Left renal pelvis (tissue), 4 donors: ENCODE data around the gene ZBED6. TPM values are rescaled to one million over a fixed set of nuclear protein-coding genes. Genes with fewer than 3 reads are reported as not detected.
A peak's percentile ranks its signal among the peaks of the same experiment; 100 is the strongest.
"Not testable (repeated sequence)": the region's sequence is repeated elsewhere in the genome, so short reads cannot be mapped to it uniquely, and the experiment has no call there.

Experiments used
- DNase-seq, 4 donors: peaks; one replicate each; pipeline ENCODE4 v3.0.0-alpha.2; 2013; ENCODE audit warnings: low read depth in 4 of 4, low spot score in 3 of 4
- polyA plus RNA-seq, 4 donors: library from polyadenylated mRNA; unstranded; fragments of 120-200 nt; gene quantifications; one replicate each; pipeline ENCODE4 v1.2.1, GENCODE V29; 2013; ENCODE audit not compliant: insufficient read length in 4 of 4

ZBED6 gene
- polyA plus RNA-seq, 4 donors, result 12.3 to 26.4 (median 19.4) TPM

- DNase-seq, result no peak
Measured at GRCh38 chr1:203778789-203779188, 16.6 kb upstream of the ZBED6 start.

DNA sequence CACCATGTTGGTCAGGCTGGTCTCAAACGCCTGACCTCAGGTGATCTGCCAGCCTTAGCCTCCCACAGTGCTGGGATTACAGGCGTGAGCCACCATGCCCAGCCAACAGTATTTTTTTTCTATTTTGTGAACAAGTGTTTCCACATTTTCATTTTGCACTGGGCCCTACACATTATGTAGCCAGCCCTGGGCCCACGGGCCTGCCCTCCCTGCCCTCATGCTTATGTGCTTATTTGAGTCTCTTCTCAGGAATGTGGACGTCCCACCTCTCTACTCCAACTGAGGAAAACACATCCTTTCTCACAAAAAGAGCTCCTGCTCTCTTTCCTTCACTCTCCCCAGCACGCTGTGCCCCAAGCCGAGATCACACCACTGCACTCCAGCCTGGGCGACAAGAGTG lies 13.5 kb upstream of the ZBED6 start:
- no peak for DNase-seq

GRCh38 chr1:203789966-203790365 lies 5.5 kb upstream of the ZBED6 start:
- no peak for DNase-seq

DNA sequence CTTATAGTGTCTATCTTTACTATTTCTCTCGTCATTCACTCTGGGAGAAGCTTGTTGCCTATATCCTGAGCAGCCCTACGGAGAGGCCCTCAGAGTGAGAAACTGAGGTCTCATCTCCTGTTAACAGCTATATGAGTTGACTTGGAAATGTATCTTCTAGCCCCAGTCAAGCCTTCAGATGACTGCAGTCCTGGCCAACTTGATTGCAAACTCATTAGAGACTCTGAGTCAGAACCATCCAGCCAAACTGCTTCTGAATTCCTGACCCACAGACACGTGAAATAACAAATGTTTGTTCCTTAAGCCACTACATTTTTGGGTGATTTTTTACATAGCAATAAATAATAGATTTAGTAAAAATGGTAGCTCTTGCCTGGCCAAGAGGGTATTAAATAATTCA lies 3.9 kb upstream of the ZBED6 start:
- DNase-seq, result no peak

DNA sequence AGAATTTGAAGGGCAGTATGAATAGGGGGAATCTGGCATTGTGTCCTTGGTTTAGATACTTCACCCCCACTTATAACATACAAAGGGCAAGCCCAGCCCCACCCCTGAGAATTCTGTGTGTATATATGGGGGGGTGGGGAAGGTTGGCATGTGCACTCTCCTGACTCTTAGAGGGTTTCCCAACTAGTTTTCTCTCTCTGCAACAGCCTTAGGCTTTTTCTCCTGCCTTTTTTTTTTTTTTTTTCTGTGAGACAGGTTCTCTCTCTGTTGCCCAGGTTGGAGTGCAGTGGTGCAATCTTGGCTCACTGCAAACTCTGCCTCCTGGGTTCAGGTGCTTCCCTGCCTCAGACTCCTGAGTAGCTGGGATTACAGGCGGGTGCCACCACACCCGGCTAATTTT lies 2.9 kb upstream of the ZBED6 start:
- no peak for DNase-seq

GRCh38 chr1:203793561-203793960 lies 1.9 kb upstream of the ZBED6 start:
- DNase-seq, result not testable (repeated sequence)

- no peak for DNase-seq
Measured at GRCh38 chr1:203794764-203795440, 521 bp upstream of the ZBED6 start.

GRCh38 chr1:203796236-203796605 lies 798 bp downstream of the ZBED6 start:
- peak in 1 of 4 donors; percentile 36 for DNase-seq

DNA sequence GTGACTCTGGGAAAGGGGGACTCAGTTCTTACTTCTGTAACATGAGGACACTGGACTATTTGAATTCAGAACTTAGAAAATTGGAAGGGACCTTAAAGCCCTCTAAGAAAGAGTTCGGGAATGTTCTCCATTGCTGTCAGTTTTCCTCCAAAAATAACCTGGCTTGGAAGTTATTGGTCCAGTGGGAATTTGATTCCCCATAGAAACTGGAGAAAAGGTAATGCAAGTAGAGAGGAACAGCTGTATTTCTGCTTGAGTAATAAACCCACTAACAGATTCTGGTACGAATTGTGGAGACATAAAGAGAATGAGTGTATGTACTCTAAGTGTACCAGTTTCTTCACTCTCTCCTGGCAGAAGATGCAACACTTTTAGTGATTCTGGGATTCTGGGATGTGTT lies 1.8 kb downstream of the ZBED6 start:
- no peak for DNase-seq

GRCh38 chr1:203797948-203798655 lies 2.7 kb downstream of the ZBED6 start:
- no peak for DNase-seq

GRCh38 chr1:203799157-203799556 lies 3.7 kb downstream of the ZBED6 start:
- no peak for DNase-seq

DNA sequence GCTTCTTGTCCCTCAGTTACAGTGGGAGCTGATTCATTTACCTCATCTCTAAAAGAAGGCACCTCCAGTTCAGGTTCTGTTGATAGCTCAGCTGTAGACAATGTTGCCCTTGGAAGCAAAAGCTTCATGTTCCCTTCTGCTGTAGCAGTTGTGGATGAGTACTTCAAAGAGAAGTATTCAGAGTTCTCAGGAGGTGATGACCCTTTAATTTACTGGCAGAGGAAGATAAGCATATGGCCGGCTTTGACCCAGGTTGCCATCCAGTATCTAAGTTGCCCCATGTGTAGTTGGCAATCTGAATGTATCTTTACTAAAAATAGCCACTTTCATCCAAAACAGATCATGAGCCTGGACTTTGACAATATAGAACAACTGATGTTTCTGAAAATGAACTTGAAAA lies 4.5 kb downstream of the ZBED6 start:
- DNase-seq, result no peak

DNA sequence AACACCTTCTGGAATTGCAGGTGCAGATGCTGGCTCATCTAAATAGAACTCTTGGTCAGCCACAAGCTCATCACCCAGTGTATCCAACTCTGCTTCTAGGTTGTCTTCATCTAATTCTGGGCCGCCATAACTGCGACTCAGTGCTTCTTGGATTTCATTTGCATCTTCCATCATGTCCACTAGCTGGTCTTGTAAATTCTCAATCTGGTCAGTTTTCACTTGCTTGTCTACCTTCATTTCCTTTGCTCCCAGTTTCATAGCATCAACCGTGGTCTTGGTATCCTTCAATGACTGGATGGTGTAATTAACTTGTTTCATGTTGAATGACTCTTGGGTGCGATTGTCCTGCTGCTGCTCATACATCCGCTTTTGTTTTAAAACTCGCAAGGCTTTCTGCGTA lies 10.3 kb downstream of the ZBED6 start:
- DNase-seq, result no peak

- no peak for DNase-seq
Measured at GRCh38 chr1:203807196-203807595, 11.8 kb downstream of the ZBED6 start.

GRCh38 chr1:203813581-203814341 lies 18.3 kb downstream of the ZBED6 start:
- no peak for DNase-seq

- DNase-seq, result no peak
Measured at GRCh38 chr1:203818399-203818798, 23.0 kb downstream of the ZBED6 start.

DNA sequence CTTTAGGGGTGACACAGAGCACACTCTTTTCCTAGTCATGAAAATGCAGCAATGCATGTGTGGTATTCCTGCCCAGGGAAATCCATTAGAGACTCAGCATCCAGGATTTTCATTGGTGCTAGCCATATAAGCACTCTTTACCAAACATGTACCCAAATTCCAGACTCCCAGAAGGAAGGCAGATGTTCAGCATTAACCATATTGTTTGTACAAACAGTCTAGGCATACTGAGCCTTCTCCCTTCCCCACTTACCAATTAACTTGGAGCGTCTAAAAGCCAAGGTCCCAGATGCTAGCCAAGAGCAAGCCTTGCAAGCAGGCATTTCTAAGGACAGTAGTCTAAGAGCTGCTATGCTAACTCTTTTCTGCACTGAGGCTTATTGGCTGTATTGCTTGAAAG lies 27.9 kb downstream of the ZBED6 start:
- DNase-seq, result no peak

DNA sequence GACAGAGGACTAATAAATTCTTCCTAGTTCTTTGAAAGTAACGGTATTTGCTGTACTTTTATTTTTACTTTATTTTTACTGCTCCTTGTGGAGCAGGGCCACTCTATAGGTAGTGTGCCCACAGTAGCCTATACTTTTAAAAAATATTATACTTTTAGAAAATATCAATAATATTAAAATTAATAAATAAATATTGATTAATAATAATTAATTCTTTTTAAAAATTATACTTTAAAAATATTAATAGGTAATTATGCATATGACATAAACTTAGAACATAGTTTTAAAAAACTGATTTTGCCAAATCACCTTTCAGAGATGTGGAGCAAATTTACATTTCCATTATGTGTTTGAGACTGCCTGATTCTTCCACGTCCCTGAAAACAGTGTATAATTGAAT lies 30.8 kb downstream of the ZBED6 start:
- no peak for DNase-seq

GRCh38 chr1:203828002-203828401 lies 32.6 kb downstream of the ZBED6 start:
- no peak for DNase-seq

DNA sequence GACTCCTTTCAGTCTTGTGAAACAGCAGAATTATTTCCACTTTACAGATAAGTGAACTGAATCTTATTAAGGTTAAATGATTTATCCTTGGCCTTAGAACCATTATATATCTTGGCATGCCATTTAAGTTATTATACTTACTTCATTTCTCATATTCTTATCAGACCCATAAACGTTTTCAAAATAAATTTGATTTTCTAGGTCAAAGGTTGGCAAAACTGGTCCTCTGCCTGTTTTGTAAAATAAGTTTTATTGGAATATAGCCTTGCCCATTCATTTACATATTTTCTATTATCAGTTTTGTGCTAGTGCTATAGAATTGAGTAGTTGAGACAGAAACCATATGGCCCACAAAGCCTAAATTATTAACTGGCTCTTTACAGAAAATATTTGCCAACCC lies 33.1 kb downstream of the ZBED6 start:
- DNase-seq, result no peak

- not testable (repeated sequence) for DNase-seq
Measured at GRCh38 chr1:203829247-203829646, 33.8 kb downstream of the ZBED6 start.

- DNase-seq, result no peak
Measured at GRCh38 chr1:203835476-203835875, 40.1 kb downstream of the ZBED6 start.
